ENCODE data around the gene LEMD2. TPM values are rescaled to one million over a fixed set of nuclear protein-coding genes. Genes with fewer than 3 reads are reported as not detected.

The LEMD2 gene
- total and polyA plus RNA-seq, 9 of the 15 experiments (the other 6 are each of a cell fraction or from before 2014, with no cell fraction given) = 0.32 to 46.3 (median 30.8) TPM

DNA sequence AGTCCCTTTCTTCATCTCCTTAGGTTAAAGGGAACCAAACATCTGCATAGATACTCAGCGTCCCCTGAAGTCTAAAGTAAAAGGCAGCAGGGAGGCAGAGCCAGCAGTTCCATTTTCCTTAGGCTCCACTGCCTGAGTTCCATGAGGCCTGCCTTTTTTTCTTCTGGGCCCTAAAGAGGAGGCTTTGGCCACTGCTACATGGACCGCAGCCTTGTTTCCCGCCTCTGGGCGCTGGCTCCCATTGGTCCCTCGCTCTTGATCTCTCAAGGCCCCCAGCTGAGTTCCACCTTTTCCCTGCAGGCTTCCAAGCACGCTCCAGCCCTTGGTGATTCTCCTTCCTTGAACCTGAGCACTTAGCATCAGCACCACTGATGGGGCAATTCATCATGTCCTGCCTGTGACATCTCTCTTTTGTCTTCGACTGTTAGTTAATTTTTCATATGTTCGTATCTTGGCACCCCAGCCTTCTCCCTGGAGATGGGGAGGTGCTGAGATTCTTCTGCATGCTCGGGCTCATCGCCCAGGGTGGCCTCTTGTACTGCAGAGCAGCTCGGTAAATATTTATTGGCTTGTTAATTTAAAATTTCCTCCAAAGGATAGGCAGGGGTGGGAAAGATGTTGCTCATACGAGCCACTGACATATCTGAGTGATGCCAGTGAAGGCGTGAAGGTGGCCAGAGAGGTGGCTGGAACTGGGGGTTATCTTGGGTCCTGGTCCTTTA lies 11.5 kb upstream of the LEMD2 start:
- H3K9me3 ChIP-seq (replicated peaks; ENCODE audit: control insufficient read depth, insufficient read depth, low read depth, low read length) = no peaks in the 10 kb centered on the region
- H3K9ac ChIP-seq (ENCODE audit: insufficient read depth in 1 of 2, low read depth in 2 of 2, low read length in 2 of 2) = no peak overlapping the region
- no TSS peak for BruUV-seq (replicated peaks)
- TF ChIP-seq, protein P1, sequence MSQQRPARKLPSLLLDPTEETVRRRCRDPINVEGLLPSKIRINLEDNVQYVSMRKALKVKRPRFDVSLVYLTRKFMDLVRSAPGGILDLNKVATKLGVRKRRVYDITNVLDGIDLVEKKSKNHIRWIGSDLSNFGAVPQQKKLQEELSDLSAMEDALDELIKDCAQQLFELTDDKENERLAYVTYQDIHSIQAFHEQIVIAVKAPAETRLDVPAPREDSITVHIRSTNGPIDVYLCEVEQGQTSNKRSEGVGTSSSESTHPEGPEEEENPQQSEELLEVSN (IDR thresholded peaks at IDR 0.05; ENCODE audit: borderline replicate concordance in 1 of 2, extremely low read depth in 1 of 2, insufficient read depth in 1 of 2, insufficient read length in 1 of 2, low read depth in 1 of 2, low read length in 1 of 2, poor library complexity in 1 of 2, severe bottlenecking in 1 of 2) = peak in 1 of 2 experiments; percentile 25
- TF ChIP-seq, protein P2, sequence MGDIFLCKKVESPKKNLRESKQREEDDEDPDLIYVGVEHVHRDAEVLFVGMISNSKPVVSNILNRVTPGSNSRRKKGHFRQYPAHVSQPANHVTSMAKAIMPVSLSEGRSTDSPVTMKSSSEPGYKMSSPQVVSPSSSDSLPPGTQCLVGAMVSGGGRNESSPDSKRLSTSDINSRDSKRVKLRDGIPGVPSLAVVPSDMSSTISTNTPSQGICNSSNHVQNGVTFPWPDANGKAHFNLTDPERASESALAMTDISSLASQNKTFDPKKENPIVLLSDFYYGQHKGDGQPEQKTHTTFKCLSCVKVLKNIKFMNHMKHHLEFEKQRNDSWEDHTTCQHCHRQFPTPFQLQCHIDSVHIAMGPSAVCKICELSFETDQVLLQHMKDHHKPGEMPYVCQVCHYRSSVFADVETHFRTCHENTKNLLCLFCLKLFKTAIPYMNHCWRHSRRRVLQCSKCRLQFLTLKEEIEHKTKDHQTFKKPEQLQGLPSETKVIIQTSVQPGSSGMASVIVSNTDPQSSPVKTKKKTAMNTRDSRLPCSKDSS (IDR thresholded peaks at IDR 0.05; ENCODE audit: low read depth, partially characterized antibody) = no peak
- TF ChIP-seq MEIS2 (IDR thresholded peaks at IDR 0.05; ENCODE audit: partially characterized antibody) = peak; percentile 50
- TF ChIP-seq, protein P3, sequence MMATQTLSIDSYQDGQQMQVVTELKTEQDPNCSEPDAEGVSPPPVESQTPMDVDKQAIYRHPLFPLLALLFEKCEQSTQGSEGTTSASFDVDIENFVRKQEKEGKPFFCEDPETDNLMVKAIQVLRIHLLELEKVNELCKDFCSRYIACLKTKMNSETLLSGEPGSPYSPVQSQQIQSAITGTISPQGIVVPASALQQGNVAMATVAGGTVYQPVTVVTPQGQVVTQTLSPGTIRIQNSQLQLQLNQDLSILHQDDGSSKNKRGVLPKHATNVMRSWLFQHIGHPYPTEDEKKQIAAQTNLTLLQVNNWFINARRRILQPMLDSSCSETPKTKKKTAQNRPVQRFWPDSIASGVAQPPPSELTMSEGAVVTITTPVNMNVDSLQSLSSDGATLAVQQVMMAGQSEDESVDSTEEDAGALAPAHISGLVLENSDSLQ (IDR thresholded peaks at IDR 0.05) = peak; percentile 23; the same call in 1 of the 2 replicates
- TF ChIP-seq SMAD2 (IDR thresholded peaks at IDR 0.05; ENCODE audit: low read depth, low read length) = no peak
- H4K20me1 ChIP-seq (replicated peaks; ENCODE audit: control insufficient read depth, insufficient read depth, low read length) = peaks cover 10% of the 10 kb centered on the region; the same call in 1 of the 2 replicates
- intact Hi-C loops (cut with micrococcal nuclease) (no loop called here), in situ Hi-C loops (cut with MboI) (no loop called here)
- H2AFZ ChIP-seq (ENCODE audit: low read depth, low read length) = no peak overlapping the region
- ChIA-PET CTCF (ENCODE audit: low intra/inter-chr PET ratio) (no interaction called here), POLR2A (interaction anchor here (0.7 to 1.3 kb wide), 2 partner anchors 12 to 1940 kb away, joined by 4 to 5 read pairs; no protein-coding TSS in a partner anchor)
- ATAC-seq = no peak
- H3K36me3 ChIP-seq (ENCODE audit: control insufficient read depth, insufficient read depth, low read length) = no peaks in the 10 kb centered on the region
- no peak overlapping the region for H3K27ac ChIP-seq (ENCODE audit: extremely low read depth, low read depth, low read length)
- H3K4me3 ChIP-seq = no peak overlapping the region
- peaks cover 0 to 7% of the 10 kb centered on the region in 2 experiments; a peak in 1 of 5 replicates for H3K4me1 ChIP-seq (replicated peaks in 1 of 2; ENCODE audit: control insufficient read depth in 2 of 2, insufficient read depth in 2 of 2, low read length in 2 of 2)
- no peak for FAIRE-seq
- no peaks in the 10 kb centered on the region for H3K79me2 ChIP-seq (ENCODE audit: control insufficient read depth, insufficient read depth, low read length)
- peaks cover under 1% of the 10 kb centered on the region for H3K9me1 ChIP-seq (ENCODE audit: control insufficient read depth, insufficient read depth, low read length)
- no peak for DNase-seq (ENCODE audit: extremely low read depth in 1 of 4, low spot score in 3 of 4)
- peaks cover 80 to 90% of the 10 kb centered on the region in 2 experiments for H3K27me3 ChIP-seq (ENCODE audit: control insufficient read depth in 2 of 2, insufficient read depth in 2 of 2, low read length in 2 of 2)
- H3K4me2 ChIP-seq (ENCODE audit: insufficient read depth, low read length) = no peak overlapping the region
- WGBS (ENCODE audit: insufficient coverage, low coverage, missing lambda C conversion rate) = under 1% methylated on average over 13 of the region's 13 CpGs

Data from K562 (cell line).